T-helper 22 cell (primary cell): ENCODE data around the gene PRDX2.

Experiments used
- DNase-seq: peaks from one replicate; pipeline ENCODE4 v3.0.0-alpha.2; 2020; ENCODE audit warnings: low read depth

Gene PRDX2

DNA sequence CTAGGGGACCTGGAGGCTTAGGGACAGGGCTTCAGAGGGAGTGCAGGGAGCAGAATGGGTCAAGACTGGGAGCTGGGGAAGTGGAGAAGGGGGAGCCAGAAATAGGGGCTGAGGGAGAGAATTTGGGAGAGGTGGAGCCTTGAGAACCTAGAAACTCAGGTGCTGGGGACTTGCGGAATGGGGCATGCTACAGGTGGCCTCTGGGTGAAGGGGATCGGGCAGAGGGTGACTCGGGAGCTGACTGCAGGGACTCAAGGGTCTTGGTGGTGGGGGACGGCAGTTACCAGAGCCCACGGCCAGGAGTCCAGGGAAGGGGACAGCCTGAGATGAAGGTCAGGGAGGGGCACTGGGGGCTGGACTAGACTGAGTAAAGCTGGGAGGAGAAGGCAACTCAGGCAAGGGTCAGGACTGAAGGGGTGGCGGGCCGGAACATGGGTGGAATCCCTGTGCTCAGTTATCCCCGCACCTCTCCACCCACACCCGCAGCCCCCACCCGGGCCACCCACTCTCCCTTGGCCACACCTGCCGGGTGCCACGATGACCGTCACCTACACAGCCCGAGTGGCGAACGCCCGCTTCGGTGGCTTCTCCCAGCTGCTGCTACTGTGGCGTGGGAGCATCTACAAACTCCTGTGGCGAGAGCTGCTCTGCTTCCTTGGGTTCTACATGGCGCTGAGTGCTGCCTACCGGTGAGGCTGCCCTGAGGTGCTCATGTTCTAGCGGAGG lies 49.4 kb downstream of the PRDX2 start:
- DNase-seq: no peak

DNA sequence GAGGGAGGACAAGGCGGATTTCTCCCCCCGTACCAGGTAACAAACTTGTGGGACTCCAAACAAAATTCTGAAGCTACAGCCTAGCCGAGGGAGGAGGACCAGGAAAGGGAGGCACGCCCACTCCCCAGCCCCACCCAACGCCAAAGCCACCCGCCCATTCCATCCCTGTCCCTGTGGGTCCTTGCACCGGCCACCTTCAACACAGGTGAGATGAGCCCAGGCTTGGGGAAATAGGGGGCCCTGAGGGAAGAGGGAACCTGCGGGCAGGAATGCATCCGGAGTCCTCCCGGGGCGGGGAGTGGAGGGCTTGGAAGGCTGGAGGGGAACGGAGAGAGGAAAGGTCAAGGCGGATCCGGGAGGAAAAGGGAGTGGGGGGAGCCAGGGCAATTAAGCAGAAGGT lies 50.0 kb downstream of the PRDX2 start, which contains the start of gene BEST2:
Gene BEST2, plus strand, starts transcription at position 157 of the 400 bp plus-strand sequence. CDS start 802 bp downstream, outside the sequence.
- no peak for DNase-seq

DNA sequence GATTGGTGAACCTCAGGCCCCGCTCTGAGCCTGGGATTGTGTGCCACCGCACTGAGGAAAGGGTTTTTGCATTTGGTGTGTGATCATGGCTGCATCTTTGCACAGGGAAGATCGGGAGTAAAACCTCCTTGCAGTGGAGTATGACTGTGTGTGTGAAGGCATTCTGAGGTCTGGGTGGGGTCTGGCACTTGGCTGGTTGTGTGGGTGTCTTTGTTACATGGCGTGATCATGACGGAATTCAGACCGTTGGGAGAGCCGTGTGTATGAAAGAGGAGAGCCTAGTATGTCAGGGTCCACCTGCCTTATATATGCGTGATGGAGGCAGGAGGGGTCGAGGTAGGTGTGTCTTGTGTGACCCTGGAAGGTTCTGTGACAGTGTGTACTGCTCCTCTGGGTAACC lies 50.7 kb downstream of the PRDX2 start:
- DNase-seq: no peak

GRCh38 chr19:12749938-12750521 lies 51.6 kb downstream of the PRDX2 start:
- no peak for DNase-seq

DNA sequence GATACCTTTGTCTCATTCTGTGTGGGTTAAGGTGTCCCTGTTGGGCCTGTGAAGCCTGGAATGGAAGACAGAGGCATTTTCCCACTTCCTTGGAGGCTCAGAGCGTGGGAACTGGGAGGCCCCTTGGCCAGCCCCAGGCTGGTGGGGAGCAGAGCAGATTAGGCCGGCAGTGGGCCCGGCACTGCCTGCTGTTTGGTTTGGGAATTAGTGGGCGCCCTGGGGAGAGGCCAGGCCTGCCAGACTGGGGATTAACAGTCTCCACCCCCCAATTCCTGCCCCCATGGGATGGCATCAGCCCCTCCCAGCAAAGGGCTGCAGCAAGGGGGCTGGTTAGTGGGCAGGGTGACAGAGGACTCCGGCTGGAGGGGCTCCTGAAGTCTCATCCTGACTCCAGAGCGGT lies 53.1 kb downstream of the PRDX2 start:
- DNase-seq: no peak
